ENCODE results near the gene CSTPP1. TPM values are rescaled to one million over a fixed set of nuclear protein-coding genes. Genes with fewer than 3 reads are reported as not detected.

Gene CSTPP1
- total and polyA plus RNA-seq, 2 donors (not counting 3 experiments of a cell fraction or from before 2014, with no cell fraction given): 25.9 to 38.2 TPM

GRCh38 chr11:47109051-47109726 lies 172.6 kb downstream of the CSTPP1 start:
- no peaks in the 10 kb centered on the region for H3K79me2 ChIP-seq (ENCODE audit: control insufficient read depth, insufficient read depth, low read length)
- no peak overlapping the region for H3K27ac ChIP-seq (ENCODE audit: insufficient read depth, low read depth, low read length)
- H4K20me1 ChIP-seq (replicated peaks; ENCODE audit: control insufficient read depth, extremely low read depth, insufficient read depth, low read length): no peaks in the 10 kb centered on the region
- ChIA-PET POLR2A (no interaction called here), CTCF (interaction anchor here (1.1 kb wide), 1 partner anchor 48 kb away, joined by 3 read pairs; no protein-coding TSS in a partner anchor)
- dilution Hi-C loops (cut with MboI; ENCODE audit: extremely low pct_ligation_motif_present, low sequenced_read_pairs) (no loop called here), intact Hi-C loops (cut with micrococcal nuclease) (no loop called here)
- H3K27me3 ChIP-seq (ENCODE audit: control insufficient read depth in 2 of 2, insufficient read depth in 2 of 2, low read length in 2 of 2): no peaks in the 10 kb centered on the region
- no peaks in the 10 kb centered on the region for H3K9me1 ChIP-seq (replicated peaks; ENCODE audit: control insufficient read depth, extremely low read depth, insufficient read depth, low read length)
- FAIRE-seq (no peak), DNase-seq (ENCODE audit: low read depth, low spot score) (no peak)
- no peak overlapping the region for H3K4me2 ChIP-seq (ENCODE audit: insufficient read depth, low read length)
- no peaks in the 10 kb centered on the region for H3K36me3 ChIP-seq (ENCODE audit: control insufficient read depth in 2 of 2, extremely low read depth in 1 of 2, insufficient read depth in 2 of 2, low read length in 2 of 2)
- H3K9me3 ChIP-seq (replicated peaks; ENCODE audit: control insufficient read depth, insufficient read depth, low read length): no peaks in the 10 kb centered on the region
- H3K4me1 ChIP-seq (ENCODE audit: control insufficient read depth, extremely low read depth, insufficient read depth, low read length): no peaks in the 10 kb centered on the region
- no peak overlapping the region for H2AFZ ChIP-seq (ENCODE audit: low read depth, low read length)
- H3K4me3 ChIP-seq (replicated peaks in 1 of 3; ENCODE audit: insufficient read depth in 1 of 3, low read depth in 1 of 3, low read length in 3 of 3): no peak overlapping the region
- no peak overlapping the region for H3K9ac ChIP-seq (replicated peaks; ENCODE audit: extremely low read depth, insufficient read depth, low read length)
- no TSS peak for BruUV-seq (replicated peaks)
- TF ChIP-seq POLR2A (IDR thresholded peaks at IDR 0.05; ENCODE audit: low read depth, low read length) (no peak), MAX (IDR thresholded peaks at IDR 0.05; ENCODE audit: insufficient read depth, insufficient read length) (no peak), CTCF (IDR thresholded peaks at IDR 0.05; ENCODE audit: extremely low read depth in 1 of 2, insufficient read depth in 1 of 2, low read depth in 1 of 2, low read length in 2 of 2) (no peak), FOS (IDR thresholded peaks at IDR 0.05; ENCODE audit: borderline replicate concordance, insufficient read depth, low read length) (no peak), GATA2 (IDR thresholded peaks at IDR 0.05; ENCODE audit: insufficient read depth, insufficient read length, low read depth, low read length) (no peak), POLR2AphosphoS5 (IDR thresholded peaks at IDR 0.05; ENCODE audit: insufficient read depth, low read depth, low read length) (no peak), MYC (IDR thresholded peaks at IDR 0.05; ENCODE audit: low read depth, low read length) (no peak), EZH2 (IDR thresholded peaks at IDR 0.05; ENCODE audit: borderline replicate concordance, low read depth, low read length, severe bottlenecking) (no peak), JUN (IDR thresholded peaks at IDR 0.05; ENCODE audit: borderline replicate concordance, insufficient read depth, insufficient read length, low read depth) (no peak)

Measured in endothelial cell of umbilical vein (primary cell).